HG02852 (cell line): ENCODE results near the gene CCDC122.

ENCODE experiments used
- ATAC-seq: cut with Tn5 transposase; IDR thresholded peaks from one replicate; pipeline ENCODE4 v1.9.1; 2021; ENCODE audit warnings: mild to moderate bottlenecking, moderate library complexity; ENCODE audit not compliant: unreplicated experiment

CCDC122 gene

DNA sequence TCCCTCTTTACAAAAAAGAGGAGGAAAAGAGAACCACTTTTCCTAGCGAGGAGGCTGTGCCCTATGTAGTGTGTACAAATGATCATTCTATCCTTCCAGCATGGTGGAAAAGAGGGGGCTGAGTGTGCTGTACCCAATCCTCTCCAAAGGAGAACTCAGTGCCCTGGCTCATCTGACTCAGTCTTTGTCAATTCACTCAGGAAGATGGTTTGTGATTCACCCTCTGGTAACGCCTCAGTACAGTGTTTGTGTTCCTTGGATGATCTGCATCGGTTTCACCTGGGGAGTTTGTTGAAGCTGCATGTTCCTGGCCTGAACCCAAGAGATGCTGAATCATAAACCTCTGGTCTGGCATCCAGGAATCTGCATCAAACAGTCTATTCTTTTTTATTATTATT is 74.5 kb downstream of the CCDC122 start:
- ATAC-seq: no peak

- no peak for ATAC-seq
Observed at GRCh38 chr13:43804461-43805070, 75.0 kb downstream of the CCDC122 start.

GRCh38 chr13:43802511-43802910 is 77.0 kb downstream of the CCDC122 start:
- no peak for ATAC-seq

DNA sequence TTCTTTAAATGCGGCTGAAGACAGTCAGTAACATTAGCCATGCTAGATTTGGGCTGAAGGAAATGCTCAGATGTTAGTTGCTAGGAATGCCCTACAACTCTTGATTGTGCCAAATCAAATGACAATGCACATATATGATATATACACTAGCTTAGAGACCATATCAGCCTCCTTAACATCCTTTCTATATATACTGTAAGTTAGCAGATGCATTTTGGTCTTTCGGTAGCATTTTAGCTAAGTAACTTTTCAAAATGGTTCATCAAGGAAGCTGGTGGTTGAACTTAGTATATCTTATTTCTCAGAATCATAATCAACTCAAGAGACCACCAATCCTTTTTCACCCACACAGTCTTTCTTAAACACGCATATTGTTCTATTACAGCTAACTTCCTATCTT is 78.7 kb downstream of the CCDC122 start:
- no peak for ATAC-seq

- ATAC-seq: no peak
Observed at GRCh38 chr13:43799191-43799590, 80.3 kb downstream of the CCDC122 start.

DNA sequence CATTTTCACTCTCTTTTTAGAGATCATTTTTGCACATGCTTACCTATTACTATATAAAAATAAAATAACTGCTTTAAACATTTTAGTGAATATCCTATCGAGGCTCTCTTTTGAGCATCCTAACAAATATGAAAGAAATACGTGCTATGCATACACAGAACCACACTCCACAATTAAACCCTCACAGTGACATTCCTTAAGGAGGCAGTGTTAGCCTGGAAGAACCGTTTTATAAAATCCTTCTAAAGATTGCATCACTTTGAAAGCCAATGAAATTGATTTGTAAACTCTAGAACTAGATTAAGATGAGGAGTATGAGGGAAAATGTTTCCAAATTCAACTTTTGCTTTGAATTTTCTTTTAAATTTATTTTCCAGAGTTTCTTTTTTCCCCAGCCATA is 81.7 kb downstream of the CCDC122 start:
- ATAC-seq: no peak

DNA sequence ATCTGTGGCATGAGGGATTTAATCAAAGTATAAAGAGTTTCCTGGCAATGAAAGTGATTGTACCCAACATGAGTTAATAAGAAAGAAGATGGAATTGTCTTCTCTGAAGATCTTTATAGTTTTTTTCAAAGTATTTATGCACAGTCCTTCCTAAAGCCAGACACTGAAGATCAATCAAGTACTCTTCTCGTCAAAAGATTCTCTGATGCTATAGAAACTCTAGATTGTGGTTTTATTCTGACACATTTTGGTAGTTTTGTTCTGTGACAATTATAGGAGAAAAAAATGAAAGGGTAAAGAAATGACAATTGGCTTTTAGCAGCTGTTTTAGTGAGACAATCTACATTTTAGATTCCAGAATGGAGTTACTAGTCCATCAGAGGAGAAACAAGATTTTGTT is 82.4 kb downstream of the CCDC122 start:
- no peak for ATAC-seq

- no peak for ATAC-seq
Observed at GRCh38 chr13:43794416-43794815, 85.1 kb downstream of the CCDC122 start.

DNA sequence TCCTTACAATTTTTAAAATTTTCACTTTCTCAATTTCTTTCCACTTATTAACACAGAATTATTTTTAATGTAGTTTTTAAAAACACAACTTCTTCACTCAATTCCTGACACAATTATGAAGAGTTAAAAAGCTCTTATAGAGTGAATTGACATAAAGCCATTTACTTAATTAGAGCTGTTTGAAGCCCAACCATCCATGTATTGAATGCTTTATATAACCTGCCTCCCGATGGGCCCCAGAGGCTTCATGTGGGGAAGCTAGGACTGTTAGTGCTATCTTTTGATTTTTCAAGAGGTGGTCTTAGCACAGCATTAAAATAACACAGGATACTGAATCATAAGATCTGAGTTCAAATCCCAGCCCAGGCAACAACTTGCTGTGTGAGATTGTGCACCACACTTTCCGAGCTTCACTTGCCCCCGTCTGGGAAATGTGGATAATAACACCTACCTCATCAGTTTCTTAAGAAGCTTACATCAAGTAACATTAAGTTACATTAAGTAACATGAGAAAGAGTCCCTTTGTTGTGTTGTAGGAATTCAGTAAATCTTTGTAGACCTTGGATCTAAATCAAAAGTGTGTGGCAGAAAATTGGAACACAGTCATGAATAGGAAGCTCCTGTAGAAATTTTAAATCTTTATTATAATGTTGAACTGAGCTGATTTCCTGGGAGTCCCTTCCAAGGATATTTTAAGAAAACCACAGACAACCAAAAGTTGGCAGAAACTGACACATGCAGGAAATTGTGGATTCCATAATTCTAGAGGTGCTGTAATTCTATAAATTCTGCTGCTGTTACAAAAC is 87.3 kb downstream of the CCDC122 start:
- no peak for ATAC-seq

- ATAC-seq: no peak
Observed at GRCh38 chr13:43787997-43788396, 91.5 kb downstream of the CCDC122 start.

DNA sequence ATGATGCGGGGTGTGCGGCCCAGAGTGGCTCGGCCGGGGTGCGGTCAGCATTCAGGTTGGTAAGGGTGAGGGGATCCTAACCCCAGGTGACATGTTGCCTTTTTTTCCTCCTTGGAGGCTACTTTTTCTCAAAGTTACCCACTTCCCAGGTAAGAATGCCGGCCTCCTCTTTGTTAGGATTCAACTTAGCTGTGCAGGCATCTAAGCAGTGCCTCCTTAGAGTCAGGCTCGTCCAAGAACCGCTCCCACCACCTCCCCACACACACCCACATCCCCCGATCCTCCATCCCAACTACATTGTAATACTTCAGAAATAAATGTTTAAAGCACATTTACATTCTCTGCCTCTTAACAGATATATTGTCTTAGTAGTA is 92.0 kb downstream of the CCDC122 start:
- no peak for ATAC-seq

GRCh38 chr13:43786766-43787517 is 92.6 kb downstream of the CCDC122 start, which contains the start of gene ENOX1:
Gene ENOX1, minus strand, starts transcription at chr13:43786972.
- ATAC-seq: no peak

DNA sequence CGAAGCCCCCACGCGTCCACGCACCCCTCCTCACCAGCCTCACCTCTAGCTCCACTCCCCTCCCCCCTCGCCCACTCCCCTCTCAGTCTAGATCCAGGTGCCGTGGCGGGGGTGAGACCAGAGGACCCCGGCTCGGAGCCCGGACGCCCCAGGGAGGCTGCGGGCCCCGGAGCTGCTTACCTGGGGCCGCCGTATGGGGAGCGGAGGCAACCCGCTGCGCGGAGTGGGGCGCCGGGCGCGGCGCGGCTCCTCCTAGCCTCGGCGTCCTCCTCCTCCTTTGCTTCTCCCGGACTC is 93.1 kb downstream of the CCDC122 start:
- ATAC-seq: no peak
